GM21825 (cell line): ENCODE measurements around the gene RAX2.
"Not testable (repeated sequence)": the region's sequence is repeated elsewhere in the genome, so short reads cannot be mapped to it uniquely, and the experiment has no call there.

Source experiments
- ATAC-seq: cut with Tn5 transposase; IDR thresholded peaks from one replicate; pipeline ENCODE4 v1.9.1; 2021; ENCODE audit warnings: mild to moderate bottlenecking, moderate library complexity; ENCODE audit not compliant: unreplicated experiment

The RAX2 gene

DNA sequence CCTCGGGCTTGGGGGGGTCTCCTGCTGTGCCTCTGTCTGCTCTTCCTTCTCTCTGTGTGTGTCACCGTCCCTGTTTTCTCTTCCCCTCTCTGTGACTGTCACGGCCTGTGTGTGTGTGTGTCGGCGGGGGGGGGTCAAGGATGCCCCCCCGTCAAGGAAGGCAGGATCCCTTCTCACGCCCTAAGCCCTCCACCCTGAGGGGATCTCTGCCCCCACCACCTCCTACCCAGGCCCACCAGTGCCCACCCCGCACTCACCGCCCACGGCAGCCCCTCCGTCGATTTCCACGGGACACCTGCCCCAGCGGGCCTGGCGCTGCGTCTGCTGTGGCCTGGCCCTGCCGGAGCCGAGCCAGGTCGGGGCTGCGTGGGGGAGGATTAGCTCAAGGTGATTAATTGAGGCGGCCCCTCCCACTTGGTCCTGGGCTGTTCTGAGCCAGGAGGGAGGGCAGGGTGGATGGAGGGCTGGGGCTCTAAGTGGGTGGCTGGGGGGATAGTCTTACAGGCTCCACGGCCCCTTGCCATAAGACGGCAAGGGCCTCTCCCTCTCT is at the start of gene RAX2:
TSS of gene RAX2 (minus strand) at position 323 of the 550 bp plus-strand sequence. CDS start 486 bp downstream, outside the sequence.
- ATAC-seq, result no peak

DNA sequence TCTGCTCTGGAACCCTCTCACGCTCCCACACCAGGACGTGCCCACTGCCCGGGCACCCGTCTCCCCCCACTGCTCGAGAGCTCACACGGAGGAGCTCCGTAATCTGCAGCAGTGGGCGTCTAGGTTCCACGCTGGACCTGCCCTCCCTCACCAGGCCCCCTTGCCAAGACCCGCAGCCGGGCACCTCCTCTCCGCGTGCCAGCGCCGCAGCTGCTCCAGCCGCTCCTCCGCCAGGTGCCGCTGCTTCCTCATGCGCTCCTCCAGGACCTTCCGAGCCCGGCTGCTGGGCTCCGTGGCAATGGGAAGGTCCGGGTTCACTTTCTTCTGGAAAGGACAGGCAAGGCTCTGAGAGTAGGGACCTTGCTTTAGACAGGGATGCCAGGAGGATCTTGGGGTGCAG is 49.1 kb upstream of the RAX2 start:
- no peak for ATAC-seq

DNA sequence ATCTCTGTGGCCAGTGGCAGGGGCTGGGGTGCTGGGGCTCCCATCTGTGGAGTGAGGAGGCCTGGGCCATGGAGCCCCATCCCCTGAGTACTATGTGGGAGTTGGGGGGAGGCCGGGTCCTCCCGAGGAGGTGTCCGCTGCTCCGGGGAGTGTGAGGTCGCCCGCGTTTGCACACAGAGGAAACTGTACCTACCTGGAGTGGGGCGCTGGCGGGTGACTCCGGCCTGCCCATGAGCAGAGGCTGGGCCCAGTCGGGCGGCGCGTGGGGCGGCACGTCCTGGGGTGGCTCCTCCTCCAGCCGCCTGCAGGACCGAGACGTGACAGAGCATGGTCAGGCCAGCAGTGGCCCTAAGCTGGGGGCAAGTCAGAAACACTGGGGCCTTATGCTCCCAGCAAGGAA is 48.0 kb upstream of the RAX2 start:
- no peak for ATAC-seq

DNA sequence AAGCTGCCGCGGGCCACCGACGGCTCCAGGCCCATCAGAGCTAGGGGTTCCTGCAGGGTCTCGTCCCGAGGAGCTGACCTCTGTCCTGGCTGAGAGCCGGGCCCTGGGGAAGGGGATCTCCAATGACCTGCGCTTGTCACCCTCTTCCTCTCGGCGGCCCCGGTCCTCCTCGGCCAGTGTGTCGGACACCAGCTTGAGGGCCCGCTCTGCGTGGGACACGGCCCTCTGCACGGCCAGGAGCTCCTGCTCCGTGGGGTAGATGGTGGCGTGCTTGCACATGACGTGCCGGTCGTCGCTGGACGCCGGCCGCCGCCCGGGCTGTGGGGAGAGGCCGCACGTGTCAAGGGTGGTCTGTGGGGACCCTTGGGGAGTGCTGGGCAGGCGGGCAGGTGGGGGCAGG is 46.9 kb upstream of the RAX2 start:
- no peak for ATAC-seq

DNA sequence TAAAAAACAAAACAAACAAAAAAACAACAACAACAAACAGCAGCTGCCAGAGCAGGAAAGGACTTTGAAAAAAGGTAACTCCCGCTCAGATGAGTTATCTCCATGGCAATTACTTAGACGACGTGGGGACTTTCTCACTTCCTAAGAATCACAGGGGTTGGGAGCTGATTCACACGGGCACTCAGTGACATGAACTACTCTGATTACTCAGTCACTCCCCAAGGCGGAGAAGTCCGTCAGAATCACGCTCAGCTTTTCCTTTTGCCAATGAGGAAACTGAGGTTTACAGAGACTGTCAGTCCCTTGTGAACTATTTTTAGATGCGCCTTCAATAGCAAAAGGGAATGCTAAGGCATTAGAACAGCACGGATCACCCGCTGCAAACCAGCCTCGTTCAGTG is 46.4 kb upstream of the RAX2 start:
- no peak for ATAC-seq

DNA sequence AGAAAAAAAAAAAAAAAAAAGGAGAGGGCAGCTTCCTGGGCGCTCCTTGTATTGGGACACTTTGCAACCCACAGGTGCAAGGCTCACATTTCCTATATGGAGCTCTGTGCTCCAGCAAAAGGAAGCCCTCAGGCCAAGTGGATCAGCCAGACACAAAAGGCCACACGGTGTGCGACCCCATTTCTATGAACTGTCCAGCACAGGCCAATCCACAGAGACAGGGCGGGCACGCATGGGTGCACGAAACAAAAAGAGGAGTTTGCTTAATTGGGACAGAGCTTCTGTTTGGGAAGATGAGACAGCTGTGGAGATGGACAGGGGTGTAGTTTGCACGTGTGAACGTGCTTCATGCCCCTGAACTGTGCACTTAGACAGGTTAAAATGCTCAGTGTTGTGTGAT is 45.7 kb upstream of the RAX2 start:
- ATAC-seq, result no peak

DNA sequence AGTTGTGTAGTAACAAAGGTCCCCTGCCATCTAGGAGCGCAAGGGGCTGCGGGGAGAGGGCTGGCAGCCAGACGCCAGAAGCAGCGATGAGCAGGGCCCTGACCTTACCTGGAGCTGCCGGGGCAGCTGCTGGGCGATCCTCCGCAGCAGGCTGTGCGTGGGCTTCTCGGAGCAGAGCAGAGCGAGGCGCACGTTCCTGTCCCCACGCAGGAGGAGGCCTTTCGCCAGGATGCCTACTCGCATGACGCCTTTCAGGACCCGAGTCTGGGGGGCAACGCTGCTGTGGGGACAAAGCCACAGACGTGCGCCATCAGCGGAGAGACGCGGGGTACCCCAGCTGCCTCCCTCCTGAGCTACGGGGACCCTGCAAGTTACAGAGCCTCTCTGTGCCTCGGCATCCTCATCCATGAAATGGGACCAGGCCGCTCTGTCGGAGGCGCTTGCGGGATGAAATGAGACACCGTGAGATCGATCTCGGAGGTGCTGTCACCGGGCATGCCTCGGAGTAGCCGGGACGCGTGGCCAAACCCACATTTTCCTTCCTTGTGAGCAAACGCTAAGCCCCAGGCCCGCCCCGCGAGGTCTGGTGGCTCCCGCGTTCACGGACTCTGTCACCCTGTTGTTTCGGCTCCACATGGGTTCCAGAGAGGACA is 44.7 kb upstream of the RAX2 start:
- no peak for ATAC-seq

DNA sequence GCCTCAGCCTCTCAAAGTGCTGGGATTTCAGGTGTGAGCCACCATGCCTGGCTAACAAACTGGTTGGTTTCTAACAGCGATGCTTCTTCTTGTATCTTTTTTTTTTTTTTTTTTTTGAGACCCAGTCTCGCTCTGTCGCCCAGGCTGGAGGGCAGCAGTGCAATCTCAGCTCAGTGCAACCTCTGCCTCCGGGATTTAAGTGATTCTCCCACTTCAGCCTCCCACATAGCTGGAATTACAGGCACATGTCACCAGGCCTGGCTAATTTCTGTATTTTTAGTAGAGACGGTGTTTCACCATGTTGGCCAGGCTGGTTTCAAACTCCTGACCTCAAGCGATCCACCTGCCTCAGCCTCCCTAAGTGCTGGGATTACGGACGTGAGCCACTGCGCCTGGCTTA is 44.1 kb upstream of the RAX2 start:
- not testable (repeated sequence) for ATAC-seq

DNA sequence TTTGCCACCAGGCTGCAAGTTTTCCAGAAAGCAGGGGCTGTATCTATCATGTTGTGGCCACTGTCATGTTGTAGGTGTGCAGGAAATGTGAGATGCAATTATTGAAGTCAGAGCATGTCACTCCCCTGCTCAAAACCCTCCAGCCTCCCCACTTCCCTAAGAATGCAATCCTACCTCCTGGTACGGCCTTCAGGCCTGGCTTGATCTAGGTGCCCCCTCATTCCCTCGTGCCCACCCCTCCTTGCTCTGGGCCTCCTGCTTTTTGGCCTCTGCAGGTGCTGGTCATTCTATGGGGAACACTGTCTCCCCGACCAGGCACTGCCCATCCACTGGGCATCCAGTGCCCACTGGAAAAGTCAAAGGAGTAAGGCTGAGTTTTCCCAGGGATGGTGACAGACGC is 42.6 kb upstream of the RAX2 start:
- ATAC-seq, result no peak

DNA sequence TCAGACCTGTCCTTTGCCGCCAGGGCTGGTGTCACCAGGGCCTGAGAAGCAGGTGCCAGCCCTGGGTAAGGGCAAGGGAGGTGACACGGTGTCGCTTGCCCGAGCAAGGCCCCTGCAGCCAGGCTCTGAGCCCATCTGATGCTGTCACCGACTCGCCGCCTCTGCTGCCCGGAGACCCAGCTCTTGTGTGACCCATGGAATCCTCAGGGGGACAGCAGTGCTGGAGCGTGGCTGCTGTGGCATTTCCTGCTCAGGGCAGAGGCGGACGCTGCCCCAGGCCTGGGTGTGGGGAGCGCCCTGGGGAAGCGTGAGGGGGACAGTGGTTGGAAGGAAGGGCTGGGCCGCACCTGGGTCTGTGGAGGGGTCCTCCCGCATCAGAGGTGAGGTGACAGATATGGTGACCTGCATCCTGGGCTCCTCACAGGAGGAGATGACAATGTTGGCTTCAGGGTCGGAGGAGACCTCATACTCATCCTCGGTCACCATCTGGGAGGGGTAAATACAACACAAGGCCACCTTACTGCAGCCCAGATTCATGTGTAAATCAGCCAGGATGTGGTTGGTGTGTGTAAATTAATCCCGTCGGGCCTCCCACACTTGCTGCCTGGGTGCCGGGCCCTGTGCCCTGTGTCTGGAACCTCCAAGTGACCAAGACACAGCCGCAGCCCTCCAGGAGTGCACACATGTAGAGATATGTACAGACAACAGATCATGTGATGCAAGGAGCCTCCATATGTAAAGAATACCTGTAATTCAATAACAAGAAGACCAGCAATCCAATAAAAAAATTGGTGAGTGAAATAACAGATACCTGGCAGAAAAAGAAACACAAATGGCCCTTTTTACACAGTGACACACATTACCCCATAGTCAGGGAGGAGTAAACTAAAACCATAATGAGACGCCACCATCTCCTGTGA is 41.7 kb upstream of the RAX2 start:
- no peak for ATAC-seq

DNA sequence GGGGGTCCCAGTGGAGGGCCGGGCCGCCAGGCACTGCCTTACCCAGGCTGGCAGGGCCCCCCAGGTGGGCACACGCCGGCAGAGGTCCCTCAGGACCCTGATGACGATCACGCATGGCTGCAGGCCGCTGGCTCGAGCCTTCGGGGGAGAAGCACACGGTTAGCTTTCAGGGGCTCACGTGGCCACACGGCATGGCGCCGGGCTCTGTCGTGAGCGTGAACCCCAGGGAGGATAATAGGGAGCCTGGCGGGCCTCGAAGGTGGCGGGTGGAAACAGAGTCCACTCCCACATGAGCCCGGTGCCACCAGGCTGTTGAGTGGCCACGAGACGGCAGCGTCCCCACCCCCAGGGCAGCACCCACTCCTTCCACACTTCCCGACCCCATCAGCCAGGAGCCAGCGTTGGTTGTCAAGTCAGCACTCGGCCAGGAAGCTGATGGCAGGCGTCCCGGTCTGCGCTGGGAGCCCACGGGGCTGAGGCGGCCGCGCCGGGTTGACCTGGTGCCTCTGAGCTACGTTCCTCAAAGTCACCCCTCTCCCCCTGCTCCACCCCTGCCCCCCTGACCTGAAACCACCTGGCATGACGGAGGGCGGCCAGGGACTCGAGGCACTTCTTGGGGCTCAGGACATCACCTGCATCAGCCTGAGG is 38.8 kb upstream of the RAX2 start:
- ATAC-seq, result no peak

DNA sequence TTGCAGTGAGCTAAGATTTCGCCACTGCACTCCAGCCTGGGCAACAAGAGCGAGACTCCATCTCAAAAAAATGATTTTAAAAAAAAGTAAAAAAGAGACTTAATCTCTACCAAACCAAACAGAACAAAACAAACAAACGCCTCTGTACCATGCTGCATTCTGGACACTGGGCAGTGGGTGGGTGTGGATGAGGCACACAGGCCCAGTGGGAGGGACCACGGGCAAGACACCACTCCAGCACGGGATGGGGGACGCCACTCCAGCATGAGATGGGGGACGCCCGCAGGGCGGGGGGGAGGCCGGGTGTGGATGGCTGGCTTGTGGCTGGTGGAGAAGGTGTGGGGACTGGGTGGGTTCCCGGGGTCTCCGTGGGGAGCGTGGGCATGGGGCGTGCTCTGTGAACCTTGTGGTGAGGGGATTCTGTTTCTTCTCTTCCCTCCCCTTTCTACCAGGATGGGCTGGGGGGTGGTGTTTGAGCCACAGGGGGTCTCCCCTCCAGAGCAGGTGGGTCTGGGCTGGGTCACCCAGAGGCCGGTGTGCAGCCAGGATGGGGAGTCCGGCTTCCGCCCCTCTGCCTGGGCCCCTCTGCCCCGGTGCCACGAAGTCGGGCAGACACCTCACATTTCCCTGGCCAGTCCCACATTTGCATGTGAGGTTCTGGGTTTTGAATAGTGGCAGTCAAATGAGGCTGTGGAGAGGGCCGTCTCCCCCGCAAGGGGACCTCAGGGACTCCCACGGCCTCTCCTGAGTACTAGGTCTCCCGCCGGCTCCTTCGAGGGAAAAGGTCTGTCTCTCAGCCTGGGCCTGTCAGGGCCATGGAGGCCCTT is 38.1 kb upstream of the RAX2 start:
- no peak for ATAC-seq

DNA sequence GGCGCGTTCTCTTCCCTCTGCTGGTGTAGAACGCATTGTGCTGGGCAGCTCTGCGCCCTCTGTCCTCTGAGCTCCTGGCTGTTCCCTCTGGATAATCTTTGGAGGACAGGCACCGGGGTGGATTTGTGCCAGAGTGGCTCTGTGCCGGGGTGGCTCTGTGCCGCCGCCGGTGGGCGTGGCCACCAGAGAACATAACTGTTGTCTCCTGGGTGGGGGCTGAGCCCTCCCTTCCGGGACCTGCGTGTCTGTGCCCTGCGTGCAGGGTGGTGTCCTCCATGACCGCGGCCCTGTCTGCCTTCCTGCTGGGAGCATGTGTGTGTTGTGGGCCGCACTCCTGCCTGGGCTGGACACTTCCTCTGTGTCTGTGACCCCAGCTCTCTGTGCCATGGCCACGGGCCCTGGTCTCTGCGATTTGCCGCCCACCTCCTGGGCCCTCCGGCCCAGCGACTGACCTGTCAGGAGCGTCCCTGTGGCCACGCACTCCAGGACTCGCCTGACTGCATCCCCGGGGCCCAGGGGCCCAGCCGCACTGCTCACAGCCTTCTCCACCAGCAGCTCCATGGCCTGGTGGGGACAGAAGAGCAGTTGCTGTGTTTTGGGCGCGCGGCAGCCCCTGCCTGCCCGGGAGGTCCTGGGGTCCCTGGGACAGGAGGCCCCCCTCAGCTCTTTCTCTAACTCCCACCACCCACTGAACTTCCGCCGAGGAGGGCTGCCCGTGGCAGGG is 36.6 kb upstream of the RAX2 start:
- ATAC-seq, result no peak

DNA sequence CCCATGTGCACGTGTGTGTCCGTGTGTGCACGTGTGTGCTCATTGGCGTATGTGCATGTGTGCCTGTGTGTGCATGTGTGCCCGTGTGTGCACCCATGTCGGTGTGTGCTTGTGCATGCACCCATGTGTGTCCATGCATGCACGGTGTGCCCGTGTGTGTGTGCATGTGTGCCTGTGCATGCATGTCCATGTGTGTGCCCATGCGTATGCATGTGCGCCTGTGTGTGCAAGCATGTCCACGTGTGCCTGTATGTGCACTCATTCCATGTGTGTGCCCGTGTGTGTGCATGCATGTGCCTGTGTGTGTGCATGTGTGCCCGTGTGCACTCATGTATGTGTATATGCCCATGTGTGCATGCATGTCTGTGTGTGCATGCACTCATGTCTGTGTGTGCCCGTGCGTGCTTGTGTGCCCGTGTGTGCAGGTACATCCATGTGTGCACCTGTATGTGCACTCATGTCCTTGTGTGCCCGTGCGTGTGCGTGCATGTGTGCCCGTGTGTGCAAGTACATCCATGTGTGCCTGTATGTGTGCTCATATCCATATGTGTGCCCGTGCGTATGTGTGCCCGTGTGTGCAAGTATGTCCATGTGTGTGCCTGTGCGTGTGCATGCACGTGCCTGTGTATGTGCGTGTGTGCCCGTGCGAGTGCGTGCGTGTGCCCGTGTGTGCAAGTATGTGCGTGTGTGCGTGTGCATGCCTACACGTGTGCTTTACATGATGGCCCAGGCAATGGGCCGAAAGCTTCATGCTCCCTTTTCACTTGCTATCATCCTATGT is 35.7 kb upstream of the RAX2 start:
- no peak for ATAC-seq

DNA sequence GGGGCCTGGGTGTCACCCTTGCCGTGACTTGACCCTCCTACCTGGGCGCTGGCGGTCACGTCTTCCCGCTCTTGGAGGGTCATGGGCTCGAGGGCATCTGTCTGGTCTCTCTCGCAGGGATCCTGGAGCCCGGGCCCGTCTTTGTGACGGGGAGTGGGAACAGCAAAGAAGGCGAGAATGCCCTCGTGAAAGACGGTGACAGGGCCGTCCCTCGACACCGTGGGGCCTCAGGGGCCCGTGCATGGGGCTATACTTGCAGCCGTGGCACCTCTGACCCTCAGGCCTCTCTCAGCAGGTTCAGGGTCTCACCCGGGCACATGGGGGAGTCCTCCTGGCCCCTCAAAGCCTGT is 35.1 kb upstream of the RAX2 start:
- ATAC-seq, result no peak

DNA sequence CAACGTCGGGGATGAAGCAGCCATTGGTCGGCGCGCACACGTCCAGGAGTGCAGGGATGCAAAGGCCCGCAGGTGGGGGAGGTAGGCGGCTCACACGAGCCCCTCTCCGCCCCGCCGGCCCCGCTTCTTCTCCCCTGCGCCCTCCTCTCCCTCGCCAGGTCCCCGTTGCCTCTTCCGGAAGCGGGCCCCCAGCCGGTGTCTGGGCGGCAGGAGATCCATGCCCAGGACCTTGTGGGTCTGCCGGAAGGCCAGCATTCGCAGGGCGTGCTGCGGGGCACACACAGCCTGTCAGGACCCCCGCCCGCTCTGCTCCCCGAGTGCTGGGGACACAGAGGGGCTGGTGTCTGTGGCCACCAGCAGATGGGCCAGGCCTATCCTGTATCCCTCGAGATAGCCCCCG is 33.8 kb upstream of the RAX2 start:
- no peak for ATAC-seq

DNA sequence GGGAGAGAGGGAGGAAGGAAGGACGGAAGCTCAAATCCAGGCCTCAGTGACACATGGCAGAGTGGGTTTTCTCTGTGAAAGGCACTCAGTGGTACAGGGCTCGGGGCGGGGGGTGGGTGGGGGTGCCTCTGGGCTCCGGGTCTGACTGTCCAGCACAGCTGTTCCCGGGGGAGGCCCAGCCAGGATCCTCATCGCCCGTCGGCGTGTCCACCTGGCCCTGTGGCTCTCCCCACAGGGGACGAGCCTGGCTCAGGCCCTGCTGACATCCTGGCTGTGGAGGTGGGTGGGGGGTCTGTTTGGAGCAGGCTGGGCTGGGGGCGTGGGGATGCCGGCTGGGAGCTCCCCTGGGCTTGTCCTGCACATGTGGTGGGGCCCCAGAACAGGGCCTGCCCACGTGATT is 32.4 kb upstream of the RAX2 start:
- ATAC-seq, result no peak

DNA sequence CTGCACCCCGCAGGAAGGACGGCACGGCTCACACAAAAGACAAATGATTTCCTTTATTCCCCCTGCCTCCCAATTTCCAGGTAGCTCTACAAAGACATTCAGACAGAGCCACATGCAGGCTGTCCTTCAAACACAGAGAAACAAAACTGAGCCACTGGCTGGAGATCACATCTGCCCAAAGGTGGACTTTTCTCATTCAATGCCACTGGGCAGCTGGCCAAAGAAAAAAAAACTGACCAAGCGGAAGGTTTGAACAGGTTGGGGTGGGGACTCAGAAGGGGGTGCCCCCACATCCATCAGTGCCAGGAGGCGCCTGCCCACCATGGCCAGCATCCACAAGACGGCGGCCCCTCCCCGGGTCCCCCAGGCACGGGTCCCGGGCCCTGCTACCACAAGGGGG is 32.0 kb upstream of the RAX2 start:
- ATAC-seq, result no peak

DNA sequence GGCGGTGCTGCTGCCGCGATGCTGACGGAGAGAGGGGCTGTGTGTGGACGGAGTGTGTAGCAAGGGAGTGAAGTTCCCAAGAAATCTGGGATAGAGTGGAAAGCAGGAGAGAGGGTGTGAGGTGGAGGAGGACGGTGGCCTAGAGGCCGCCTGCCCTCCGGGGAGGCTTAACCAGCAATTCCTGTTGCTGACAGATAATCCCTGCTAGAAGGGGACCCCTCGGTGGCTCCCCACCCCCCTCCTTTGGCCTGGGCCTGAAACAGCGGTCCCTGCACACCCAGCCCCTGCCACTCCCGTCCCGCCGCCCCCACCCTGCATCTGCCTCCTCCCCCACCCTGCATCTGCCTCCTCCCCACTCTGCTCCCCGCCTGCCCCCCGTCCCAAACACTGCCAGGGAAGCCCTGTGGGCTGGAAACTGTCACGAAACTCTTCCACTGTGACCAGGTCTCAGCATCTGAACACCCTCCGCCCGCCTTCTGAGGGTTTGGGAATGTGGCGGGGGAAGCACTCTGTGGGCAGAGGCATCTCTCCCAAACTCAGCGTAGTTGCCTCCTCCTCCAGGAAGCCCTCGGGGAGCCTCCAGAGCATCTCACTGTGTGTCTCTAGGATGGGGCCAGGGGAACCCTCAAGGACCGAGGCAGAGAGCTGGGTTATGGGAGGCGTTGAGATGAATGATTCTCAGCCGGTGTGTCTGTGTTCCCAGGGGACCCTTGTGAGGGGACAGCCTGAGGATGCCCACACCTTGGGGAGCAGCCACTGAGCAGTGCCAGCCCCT is 31.3 kb upstream of the RAX2 start:
- no peak for ATAC-seq
